ENCODE data around the gene PIGS.

- TF ChIP-seq, protein P1, sequence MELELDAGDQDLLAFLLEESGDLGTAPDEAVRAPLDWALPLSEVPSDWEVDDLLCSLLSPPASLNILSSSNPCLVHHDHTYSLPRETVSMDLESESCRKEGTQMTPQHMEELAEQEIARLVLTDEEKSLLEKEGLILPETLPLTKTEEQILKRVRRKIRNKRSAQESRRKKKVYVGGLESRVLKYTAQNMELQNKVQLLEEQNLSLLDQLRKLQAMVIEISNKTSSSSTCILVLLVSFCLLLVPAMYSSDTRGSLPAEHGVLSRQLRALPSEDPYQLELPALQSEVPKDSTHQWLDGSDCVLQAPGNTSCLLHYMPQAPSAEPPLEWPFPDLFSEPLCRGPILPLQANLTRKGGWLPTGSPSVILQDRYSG (CRISPR knock-in tag; IDR thresholded peaks at IDR 0.05) = no peak
- TF ChIP-seq NR2C2 (CRISPR knock-in tag; IDR thresholded peaks at IDR 0.05; ENCODE audit: borderline replicate concordance) (no peak), EP300 (IDR thresholded peaks at IDR 0.05; ENCODE audit: low read depth in 2 of 2, low read length in 2 of 2) (no peak), EP300 (CRISPR knock-in tag; IDR thresholded peaks at IDR 0.05; ENCODE audit: borderline replicate concordance) (no peak), ZNF292 (CRISPR knock-in tag; IDR thresholded peaks at IDR 0.05; ENCODE audit: borderline replicate concordance, low read depth) (no peak), CTCF (CRISPR knock-in tag; IDR thresholded peaks at IDR 0.05) (no peak)
- TF ChIP-seq, protein P2, sequence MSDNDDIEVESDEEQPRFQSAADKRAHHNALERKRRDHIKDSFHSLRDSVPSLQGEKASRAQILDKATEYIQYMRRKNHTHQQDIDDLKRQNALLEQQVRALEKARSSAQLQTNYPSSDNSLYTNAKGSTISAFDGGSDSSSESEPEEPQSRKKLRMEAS (IDR thresholded peaks at IDR 0.05) = no peak
These were observed 38.1 kb downstream of the PIGS start for GRCh38 chr17:28533091-28533807.
